Natural killer cell (primary cell): ENCODE measurements around the gene EREG. TPM values are rescaled to one million over a fixed set of nuclear protein-coding genes. Genes with fewer than 3 reads are reported as not detected.

Source experiments
- ATAC-seq, 3 donors: fragments of 150-1000 bp in 2 of 3; fragments of 200-7000 bp in 1 of 3; cut with Tn5 transposase; 1 replicate in 1 of 3; 2 replicates in 2 of 3; pipeline ENCODE4 v1.10.0; 2021; ENCODE audit warnings: mild to moderate bottlenecking in 2 of 3, moderate library complexity in 2 of 3
- DNase-seq, 2 donors: peaks; one replicate each; pipeline versions ENCODE4 v3.0.0 to v3.0.0-alpha.2; 2013 to 2021; ENCODE audit warnings: mixed read lengths in 1 of 2
- H3K27ac ChIP-seq: one replicate; pipeline ENCODE4 v1.5.1; 2013; ENCODE audit warnings: mild to moderate bottlenecking, low read length
- H3K27me3 ChIP-seq: one replicate; pipeline ENCODE4 v1.6.1; 2013; ENCODE audit warnings: low read length; ENCODE audit not compliant: control insufficient read depth, insufficient read depth
- H3K36me3 ChIP-seq: one replicate; pipeline ENCODE4 v1.6.1; 2013; ENCODE audit warnings: low read length; ENCODE audit not compliant: control insufficient read depth, insufficient read depth
- H3K4me1 ChIP-seq: one replicate; pipeline ENCODE4 v1.6.1; 2013; ENCODE audit warnings: low read length; ENCODE audit not compliant: control insufficient read depth, insufficient read depth
- H3K4me3 ChIP-seq: one replicate; pipeline ENCODE4 v1.5.1; 2013; ENCODE audit warnings: low read length
- H3K9me3 ChIP-seq: one replicate; pipeline ENCODE4 v1.6.1; 2013; ENCODE audit warnings: low read length; ENCODE audit not compliant: control insufficient read depth, insufficient read depth
- H3K27ac Mint-ChIP-seq, 2 donors: one replicate each; pipeline ENCODE4 v1.8.0; 2022; ENCODE audit warnings: mild to moderate bottlenecking in 2 of 2, mixed read lengths in 2 of 2, moderate library complexity in 1 of 2
- H3K27me3 Mint-ChIP-seq, 2 donors: one replicate each; pipeline ENCODE4 v1.8.0; 2022; ENCODE audit warnings: low read depth in 2 of 2, mixed read lengths in 2 of 2
- H3K36me3 Mint-ChIP-seq: one replicate; pipeline ENCODE4 v1.8.0; 2022; ENCODE audit warnings: mixed read lengths
- H3K4me1 Mint-ChIP-seq, 2 donors: one replicate each; pipeline ENCODE4 v1.8.0; 2022; ENCODE audit warnings: mixed read lengths in 2 of 2
- H3K4me3 Mint-ChIP-seq: one replicate; pipeline ENCODE4 v1.8.0; 2022; ENCODE audit warnings: mild to moderate bottlenecking, moderate library complexity, mixed read lengths
- H3K9me3 Mint-ChIP-seq, 2 donors: one replicate each; pipeline ENCODE4 v1.8.0; 2022; ENCODE audit warnings: mixed read lengths in 2 of 2
- CTCF ChIP-seq: fragments of 200-600 bp; IDR thresholded peaks from one replicate; pipeline ENCODE4 v1.8.0; 2022; ENCODE audit warnings: antibody characterized with exemption
- WGBS: methylation state at CpG from one replicate; pipeline ENCODE4 v1.1.7; 2013; ENCODE audit warnings: missing lambda C conversion rate; ENCODE audit not compliant: insufficient coverage; 5-methylcytosine and 5-hydroxymethylcytosine counted together
- intact Hi-C: fragments of 100-400 bp; cut with micrococcal nuclease; formaldehyde crosslinking; loops from one replicate; pipeline ENCODE4 v1.14.2; 2022
- total RNA-seq, 4 donors: library from RNA; stranded (reverse); fragments of 120-200 nt in 1 of 4; gene quantifications; one replicate each; pipeline versions ENCODE4 v1.2.3 to v1.2.4, GENCODE V29; 2013 to 2022

EREG gene
- total RNA-seq, 3 donors from 2014 or later (not counting 1 experiment from before 2014, with no cell fraction given), result 2.3 to 23.3 (median 6.4) TPM

GRCh38 chr4:74317616-74318246 lies 47.2 kb upstream of the EREG start:
- H3K36me3 Mint-ChIP-seq, result no peaks in the 10 kb centered on the region
- H3K4me1 ChIP-seq, result no peaks in the 10 kb centered on the region
- 89% methylated on average over 2 of the region's 3 CpGs for WGBS
- no peaks in the 10 kb centered on the region for H3K9me3 Mint-ChIP-seq
- no peaks in the 10 kb centered on the region for H3K9me3 ChIP-seq
- intact Hi-C loops, result no loop called here
- no peak overlapping the region for H3K4me3 ChIP-seq
- H3K4me1 Mint-ChIP-seq, result peaks cover 0 to 4% of the 10 kb centered on the region in 2 donors
- H3K4me3 Mint-ChIP-seq, result no peak overlapping the region
- no peak overlapping the region for H3K27ac Mint-ChIP-seq
- no peak for TF ChIP-seq CTCF
- H3K36me3 ChIP-seq, result no peaks in the 10 kb centered on the region
- no peaks in the 10 kb centered on the region for H3K27me3 ChIP-seq
- no peak overlapping the region for H3K27ac ChIP-seq
- H3K27me3 Mint-ChIP-seq, result peaks cover 3 to 10% of the 10 kb centered on the region in 2 donors
- DNase-seq (no peak), ATAC-seq (no peak)

- 100% methylated on average over 1 of the region's 2 CpGs for WGBS
- intact Hi-C loops, result no loop called here
- Histone ChIP-seq H3K36me3 (no peaks in the 10 kb centered on the region), H3K4me3 (no peak overlapping the region), H3K27me3 (no peaks in the 10 kb centered on the region), H3K9me3 (no peaks in the 10 kb centered on the region), H3K4me1 (no peaks in the 10 kb centered on the region), H3K27ac (no peak overlapping the region)
- no peaks in the 10 kb centered on the region for H3K36me3 Mint-ChIP-seq
- ATAC-seq (no peak), DNase-seq (no peak)
- H3K4me1 Mint-ChIP-seq, result peaks cover 0 to 4% of the 10 kb centered on the region in 2 donors
- H3K27ac Mint-ChIP-seq, result no peak overlapping the region
- H3K27me3 Mint-ChIP-seq, result peaks cover 3 to 10% of the 10 kb centered on the region in 2 donors
- no peak overlapping the region for H3K4me3 Mint-ChIP-seq
- H3K9me3 Mint-ChIP-seq, result no peaks in the 10 kb centered on the region
- TF ChIP-seq CTCF, result no peak
Observed at GRCh38 chr4:74318276-74318675, 46.7 kb upstream of the EREG start.

GRCh38 chr4:74319470-74319869 lies 45.5 kb upstream of the EREG start:
- TF ChIP-seq CTCF, result no peak
- H3K27ac Mint-ChIP-seq, result no peak overlapping the region
- Histone ChIP-seq H3K4me3 (no peak overlapping the region), H3K27ac (no peak overlapping the region), H3K9me3 (no peaks in the 10 kb centered on the region), H3K36me3 (no peaks in the 10 kb centered on the region), H3K27me3 (no peaks in the 10 kb centered on the region), H3K4me1 (no peaks in the 10 kb centered on the region)
- no peaks in the 10 kb centered on the region for H3K36me3 Mint-ChIP-seq
- no peak for DNase-seq
- no peak for ATAC-seq
- no peaks in the 10 kb centered on the region for H3K9me3 Mint-ChIP-seq
- peaks cover 3 to 10% of the 10 kb centered on the region in 2 donors for H3K27me3 Mint-ChIP-seq
- intact Hi-C loops, result no loop called here
- no peak overlapping the region for H3K4me3 Mint-ChIP-seq
- 81% methylated on average over 6 of the region's 6 CpGs for WGBS
- peaks cover 0 to 4% of the 10 kb centered on the region in 2 donors for H3K4me1 Mint-ChIP-seq
